Measurements from ENCODE around the gene MISP. TPM values are rescaled to one million over a fixed set of nuclear protein-coding genes. Genes with fewer than 3 reads are reported as not detected.
"Not testable (repeated sequence)": the region's sequence is repeated elsewhere in the genome, so short reads cannot be mapped to it uniquely, and the experiment has no call there.

The MISP gene
- total and polyA plus RNA-seq, 9 of the 15 experiments (the other 6 are each of a cell fraction or from before 2014, with no cell fraction given): 0.04 to 0.29 (median 0.05) TPM; not detected in 5

DNA sequence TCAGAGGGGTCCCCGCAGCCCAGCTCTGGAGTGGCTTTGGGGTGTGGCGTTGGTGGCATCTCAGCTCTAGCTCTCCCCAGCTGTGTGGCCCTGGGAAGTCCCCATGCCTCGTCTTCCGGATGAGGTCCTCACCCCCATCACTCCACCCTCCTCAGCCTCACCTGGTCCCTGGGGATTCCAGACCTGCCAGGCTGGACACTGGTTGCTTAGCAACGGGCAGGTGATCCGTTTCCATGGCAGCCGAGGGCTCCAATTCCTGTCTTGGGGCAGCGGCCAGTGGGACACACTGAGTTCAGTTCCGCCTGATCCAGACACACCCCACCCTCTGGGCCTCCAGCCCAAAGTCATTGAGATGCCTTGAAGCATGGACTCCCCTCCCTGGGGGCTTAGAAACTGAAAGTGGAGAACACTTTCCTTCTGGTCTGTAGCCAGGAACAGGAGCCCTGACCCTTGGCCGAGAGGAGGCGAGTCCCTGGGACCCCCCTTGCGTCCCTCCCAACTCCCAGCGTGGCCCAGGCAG, 7.7 kb upstream of the MISP start (continued):
- no peak for TF ChIP-seq STAT5B (CRISPR knock-in tag; IDR thresholded peaks at IDR 0.05)
- TF ChIP-seq NR1H2 (CRISPR knock-in tag; IDR thresholded peaks at IDR 0.05): no peak
- peak; percentile 82; the same call in 1 of the 2 replicates for TF ChIP-seq MYNN (IDR thresholded peaks at IDR 0.05)
- TF ChIP-seq MYNN (CRISPR knock-in tag; IDR thresholded peaks at IDR 0.05): no peak
- TF ChIP-seq ZNF174 (CRISPR knock-in tag; IDR thresholded peaks at IDR 0.05): no peak
- TF ChIP-seq PRPF4 (IDR thresholded peaks at IDR 0.05; ENCODE audit: insufficient read depth, low read depth, low read length, poor library complexity, severe bottlenecking): no peak
- TF ChIP-seq ZZZ3 (IDR thresholded peaks at IDR 0.05): no peak
- no peak for TF ChIP-seq TCFL5 (CRISPR knock-in tag; conservative IDR thresholded peaks at IDR 0.05)

DNA sequence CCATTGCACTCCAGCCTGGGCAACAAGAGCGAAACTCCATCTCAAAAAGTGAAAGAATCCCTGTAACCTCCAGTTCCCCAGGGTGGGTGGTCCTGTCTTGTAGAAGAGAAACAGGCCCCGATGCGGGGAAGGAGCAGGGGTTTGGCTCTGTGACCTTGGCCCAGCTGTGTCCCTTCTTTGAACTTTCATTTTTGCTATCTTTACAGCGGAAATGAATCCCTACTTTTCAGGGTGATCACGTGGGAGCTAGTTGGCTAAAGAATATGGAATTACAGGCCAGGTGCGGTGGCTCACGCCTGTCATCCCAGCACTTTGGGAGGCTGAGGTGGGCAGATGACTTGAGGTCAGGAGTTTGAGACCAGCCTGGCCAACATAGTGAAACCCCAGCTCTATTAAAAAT, 5.8 kb upstream of the MISP start:
- ATAC-seq; H4K20me1 ChIP-seq (replicated peaks; ENCODE audit: control insufficient read depth, insufficient read depth, low read length); H3K9me3 ChIP-seq (replicated peaks; ENCODE audit: control insufficient read depth, insufficient read depth, low read depth, low read length); H3K79me2 ChIP-seq (ENCODE audit: control insufficient read depth, insufficient read depth, low read length); H3K36me3 ChIP-seq (ENCODE audit: control insufficient read depth, insufficient read depth, low read length); H3K27me3 ChIP-seq (ENCODE audit: control insufficient read depth in 2 of 2, insufficient read depth in 2 of 2, low read length in 2 of 2); intact Hi-C loops (cut with micrococcal nuclease); in situ Hi-C loops (cut with MboI); BruUV-seq (replicated peaks); H3K4me3 ChIP-seq; H3K27ac ChIP-seq (ENCODE audit: extremely low read depth, low read depth, low read length); CTCF ChIA-PET (ENCODE audit: low intra/inter-chr PET ratio); H3K9me1 ChIP-seq (ENCODE audit: control insufficient read depth, insufficient read depth, low read length); TF ChIP-seq NR2C1 (IDR thresholded peaks at IDR 0.05); NR2C2 (CRISPR knock-in tag; IDR thresholded peaks at IDR 0.05): not testable (repeated sequence)
- Histone ChIP-seq H3K4me2 (ENCODE audit: insufficient read depth, low read length) (peak overlapping the region; percentile 43), H3K4me1 (replicated peaks in 1 of 2; ENCODE audit: control insufficient read depth in 2 of 2, insufficient read depth in 2 of 2, low read length in 2 of 2) (peaks cover 5 to 51% of the 10 kb centered on the region in 2 experiments; a peak in 3 of 5 replicates), H2AFZ (ENCODE audit: low read depth, low read length) (peak overlapping the region; percentile 76; the same call in 1 of the 2 replicates), H3K9ac (ENCODE audit: insufficient read depth in 1 of 2, low read depth in 2 of 2, low read length in 2 of 2) (peak overlapping the region in 1 of 2 experiments; percentile 30; a peak in 1 of 4 replicates)
- TF ChIP-seq ESRRA (IDR thresholded peaks at IDR 0.05; ENCODE audit: borderline replicate concordance, low read depth) (peak; percentile 81), ETV1 (tag; conservative IDR thresholded peaks at IDR 0.05; ENCODE audit: low read depth) (peak; percentile 71; the same call in 1 of the 2 replicates), NR2C1 (tag; IDR thresholded peaks at IDR 0.05) (peak; percentile 69), RAD51 (IDR thresholded peaks at IDR 0.05; ENCODE audit: borderline replicate concordance, low read depth) (peak; percentile 46; the same call in 1 of the 2 replicates), NR2C2 (tag; IDR thresholded peaks at IDR 0.05) (0 out of 2 replicates have a peak, but pooled peaks have one; percentile 18)
- TF ChIP-seq, protein P1, sequence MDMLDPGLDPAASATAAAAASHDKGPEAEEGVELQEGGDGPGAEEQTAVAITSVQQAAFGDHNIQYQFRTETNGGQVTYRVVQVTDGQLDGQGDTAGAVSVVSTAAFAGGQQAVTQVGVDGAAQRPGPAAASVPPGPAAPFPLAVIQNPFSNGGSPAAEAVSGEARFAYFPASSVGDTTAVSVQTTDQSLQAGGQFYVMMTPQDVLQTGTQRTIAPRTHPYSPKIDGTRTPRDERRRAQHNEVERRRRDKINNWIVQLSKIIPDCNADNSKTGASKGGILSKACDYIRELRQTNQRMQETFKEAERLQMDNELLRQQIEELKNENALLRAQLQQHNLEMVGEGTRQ (CRISPR knock-in tag; IDR thresholded peaks at IDR 0.05): peak; percentile 50; the same call in 1 of the 2 replicates
- TF ChIP-seq, protein P2, sequence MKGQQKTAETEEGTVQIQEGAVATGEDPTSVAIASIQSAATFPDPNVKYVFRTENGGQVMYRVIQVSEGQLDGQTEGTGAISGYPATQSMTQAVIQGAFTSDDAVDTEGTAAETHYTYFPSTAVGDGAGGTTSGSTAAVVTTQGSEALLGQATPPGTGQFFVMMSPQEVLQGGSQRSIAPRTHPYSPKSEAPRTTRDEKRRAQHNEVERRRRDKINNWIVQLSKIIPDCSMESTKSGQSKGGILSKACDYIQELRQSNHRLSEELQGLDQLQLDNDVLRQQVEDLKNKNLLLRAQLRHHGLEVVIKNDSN (CRISPR knock-in tag; IDR thresholded peaks at IDR 0.05): peak; percentile 37; the same call in 1 of the 2 replicates
- peak; percentile 72 for FAIRE-seq
- DNase-seq (ENCODE audit: extremely low read depth in 1 of 4, low spot score in 3 of 4): peak in 1 of 4 experiments; percentile 30
- WGBS (ENCODE audit: insufficient coverage, low coverage, missing lambda C conversion rate): 33% methylated on average over 7 of the region's 7 CpGs
- POLR2A ChIA-PET: interaction anchor here (1.1 kb wide), 1 partner anchor 8 kb away, joined by 4 read pairs; no protein-coding TSS in a partner anchor
